LNCAP (cell line): Measurements from ENCODE around the gene HMCES.

Source experiments
- TF ChIP-seq, protein P1 (sequence below): fragments of 450-650 bp; IDR thresholded peaks from 2 replicates; pipeline ENCODE4 v1.5.1; 2017; ENCODE audit warnings: mild to moderate bottlenecking

The HMCES gene

DNA sequence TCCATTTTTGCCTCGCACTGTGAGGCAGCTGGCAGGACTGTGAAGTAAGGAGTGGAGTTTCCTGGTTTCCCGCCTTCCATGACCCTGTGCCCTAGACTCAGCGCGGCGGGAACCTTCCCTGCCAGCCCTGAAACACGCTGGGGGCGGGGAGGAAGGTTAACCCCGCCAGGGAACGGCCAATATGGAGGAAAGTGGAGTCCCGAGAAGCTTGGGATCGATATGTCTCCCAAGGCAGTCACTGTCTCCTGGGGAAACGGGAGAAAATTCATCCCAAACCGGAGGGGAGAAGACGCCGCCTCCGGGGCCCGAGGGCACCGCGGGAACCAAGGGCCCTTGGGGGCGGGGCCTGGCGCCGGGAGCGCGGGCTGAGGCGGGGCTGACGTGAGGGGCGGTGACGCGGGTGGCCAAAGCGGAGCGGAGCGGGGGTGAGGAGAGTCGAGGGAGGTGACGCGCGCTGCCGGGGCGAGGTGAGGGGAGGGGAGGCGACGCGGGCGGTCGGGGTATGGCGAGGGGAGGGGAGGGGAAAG lies at the start of gene HMCES:
Gene HMCES (plus strand): TSS at position 432 of the 527 bp plus-strand sequence. CDS start 863 bp downstream, outside the sequence.
- TF ChIP-seq, protein P1, sequence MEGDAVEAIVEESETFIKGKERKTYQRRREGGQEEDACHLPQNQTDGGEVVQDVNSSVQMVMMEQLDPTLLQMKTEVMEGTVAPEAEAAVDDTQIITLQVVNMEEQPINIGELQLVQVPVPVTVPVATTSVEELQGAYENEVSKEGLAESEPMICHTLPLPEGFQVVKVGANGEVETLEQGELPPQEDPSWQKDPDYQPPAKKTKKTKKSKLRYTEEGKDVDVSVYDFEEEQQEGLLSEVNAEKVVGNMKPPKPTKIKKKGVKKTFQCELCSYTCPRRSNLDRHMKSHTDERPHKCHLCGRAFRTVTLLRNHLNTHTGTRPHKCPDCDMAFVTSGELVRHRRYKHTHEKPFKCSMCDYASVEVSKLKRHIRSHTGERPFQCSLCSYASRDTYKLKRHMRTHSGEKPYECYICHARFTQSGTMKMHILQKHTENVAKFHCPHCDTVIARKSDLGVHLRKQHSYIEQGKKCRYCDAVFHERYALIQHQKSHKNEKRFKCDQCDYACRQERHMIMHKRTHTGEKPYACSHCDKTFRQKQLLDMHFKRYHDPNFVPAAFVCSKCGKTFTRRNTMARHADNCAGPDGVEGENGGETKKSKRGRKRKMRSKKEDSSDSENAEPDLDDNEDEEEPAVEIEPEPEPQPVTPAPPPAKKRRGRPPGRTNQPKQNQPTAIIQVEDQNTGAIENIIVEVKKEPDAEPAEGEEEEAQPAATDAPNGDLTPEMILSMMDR, result no peak

- TF ChIP-seq, protein P1, result no peak
These were observed 49.6 kb upstream of the HMCES start for GRCh38 chr3:129228891-129229585.

GRCh38 chr3:129230311-129231019 lies 48.2 kb upstream of the HMCES start:
- TF ChIP-seq, protein P1, result no peak

GRCh38 chr3:129231331-129232119 lies 47.1 kb upstream of the HMCES start:
- TF ChIP-seq, protein P1, result no peak

DNA sequence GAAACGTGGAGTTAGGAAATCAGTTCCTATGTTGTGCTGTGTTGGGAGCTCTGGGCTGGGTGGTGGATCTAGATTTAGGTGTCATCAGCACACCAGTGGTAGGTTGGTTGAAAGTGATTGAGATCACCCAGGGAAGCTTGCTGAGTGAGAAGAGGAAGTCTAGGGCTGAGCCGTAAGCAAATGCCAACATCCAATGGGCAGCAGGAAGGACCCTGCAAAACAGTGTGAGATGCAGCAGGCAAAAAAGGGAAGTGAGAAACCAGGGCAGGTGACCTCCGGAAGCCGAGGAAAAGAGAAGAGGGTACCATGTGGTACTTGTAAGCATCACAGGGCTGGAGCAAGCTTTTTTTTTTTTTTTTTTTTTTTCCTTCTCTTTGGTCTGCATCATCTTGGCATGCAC lies 45.1 kb upstream of the HMCES start:
- TF ChIP-seq, protein P1, result no peak

DNA sequence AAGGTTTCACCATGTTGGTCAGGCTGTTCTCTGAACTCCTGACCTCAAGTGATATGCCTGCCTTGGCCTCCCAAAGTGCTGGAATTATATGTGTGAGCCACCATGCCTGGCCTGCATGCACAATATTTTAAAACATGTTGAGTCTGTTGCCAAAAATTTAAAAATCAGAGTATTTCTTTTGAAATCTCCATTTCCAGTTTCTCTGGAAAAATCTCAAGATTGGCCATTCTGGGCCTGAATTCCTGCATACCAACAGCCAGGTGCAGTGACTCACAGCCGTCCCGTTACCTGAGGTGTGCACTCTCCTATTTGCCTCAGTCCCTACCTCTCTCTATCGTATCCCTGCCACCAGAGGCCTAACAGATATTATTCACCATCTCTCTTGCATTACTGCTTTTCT lies 44.2 kb upstream of the HMCES start:
- TF ChIP-seq, protein P1, result no peak

GRCh38 chr3:129235344-129235917 lies 43.2 kb upstream of the HMCES start:
- TF ChIP-seq, protein P1, result no peak
